Adrenal gland (tissue), 5 donors: ENCODE results near the gene C6orf89.

Source experiments
- POLR2A ChIP-seq, 2 donors: fragments of 450-650 bp; IDR thresholded peaks; one replicate each; pipeline ENCODE4 v1.6.1; 2017; ENCODE audit warnings: antibody characterized with exemption in 2 of 2, mild to moderate bottlenecking in 2 of 2, moderate library complexity in 1 of 2
- TF ChIP-seq, protein P1 (sequence below), 6 experiments: fragments of 450-650 bp in 4 of 6; fragments of 200-600 bp in 2 of 6; sonication (generic) in 1 of 6; IDR thresholded peaks; 1 replicate in 5 of 6; 2 replicates in 1 of 6; pipeline versions ENCODE4 v1.5.1 to v1.8.0; 2016 to 2021; ENCODE audit warnings: antibody characterized with exemption in 6 of 6, mild to moderate bottlenecking in 2 of 6, moderate library complexity in 1 of 6
- donor health status: DM: no; HTN: no; CAD: no.

DNA sequence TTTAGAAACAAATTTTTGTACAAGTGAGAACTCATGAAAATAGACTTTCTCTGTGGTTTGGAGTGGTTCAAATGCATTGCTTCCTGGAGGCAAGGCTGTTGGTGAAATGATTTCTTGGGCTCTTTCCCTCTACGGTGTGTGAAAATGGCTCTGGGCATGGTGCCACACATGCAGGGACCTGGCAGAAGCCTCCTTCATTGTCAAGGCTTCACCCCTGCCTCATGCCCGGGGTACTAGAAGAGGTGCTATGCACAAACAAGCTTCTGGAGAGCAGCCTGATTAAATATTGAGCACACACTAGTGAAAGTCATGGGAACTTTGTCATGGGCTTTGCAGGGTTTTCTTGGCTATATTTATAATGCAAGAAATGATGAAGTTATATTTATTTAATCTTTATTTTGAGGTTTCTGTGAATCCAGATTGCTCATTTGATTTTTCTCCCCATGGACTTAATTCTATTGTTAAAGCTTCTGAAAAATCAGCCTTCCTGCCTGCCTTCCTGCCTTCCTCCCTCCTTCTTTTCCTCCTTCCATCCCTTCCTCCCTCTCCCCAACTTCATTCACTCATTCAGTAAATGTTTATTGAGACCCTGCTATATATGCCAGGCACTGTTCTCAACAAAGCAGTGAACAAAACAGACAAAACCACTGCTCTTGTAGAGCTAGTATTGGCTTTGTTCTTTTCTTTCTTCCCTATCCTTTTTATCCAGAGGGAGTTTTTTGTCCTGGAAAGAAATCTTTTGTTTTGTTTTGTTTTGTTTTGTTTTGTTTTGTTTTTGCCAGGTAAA, 21.0 kb downstream of the C6orf89 start:
- no peak for TF ChIP-seq POLR2A (IDR thresholded peaks at IDR 0.05)
- TF ChIP-seq, protein P1, sequence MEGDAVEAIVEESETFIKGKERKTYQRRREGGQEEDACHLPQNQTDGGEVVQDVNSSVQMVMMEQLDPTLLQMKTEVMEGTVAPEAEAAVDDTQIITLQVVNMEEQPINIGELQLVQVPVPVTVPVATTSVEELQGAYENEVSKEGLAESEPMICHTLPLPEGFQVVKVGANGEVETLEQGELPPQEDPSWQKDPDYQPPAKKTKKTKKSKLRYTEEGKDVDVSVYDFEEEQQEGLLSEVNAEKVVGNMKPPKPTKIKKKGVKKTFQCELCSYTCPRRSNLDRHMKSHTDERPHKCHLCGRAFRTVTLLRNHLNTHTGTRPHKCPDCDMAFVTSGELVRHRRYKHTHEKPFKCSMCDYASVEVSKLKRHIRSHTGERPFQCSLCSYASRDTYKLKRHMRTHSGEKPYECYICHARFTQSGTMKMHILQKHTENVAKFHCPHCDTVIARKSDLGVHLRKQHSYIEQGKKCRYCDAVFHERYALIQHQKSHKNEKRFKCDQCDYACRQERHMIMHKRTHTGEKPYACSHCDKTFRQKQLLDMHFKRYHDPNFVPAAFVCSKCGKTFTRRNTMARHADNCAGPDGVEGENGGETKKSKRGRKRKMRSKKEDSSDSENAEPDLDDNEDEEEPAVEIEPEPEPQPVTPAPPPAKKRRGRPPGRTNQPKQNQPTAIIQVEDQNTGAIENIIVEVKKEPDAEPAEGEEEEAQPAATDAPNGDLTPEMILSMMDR (IDR thresholded peaks at IDR 0.05), result no peak
